Smooth muscle cell of trachea (primary cell): ENCODE data around the gene NUDT7. TPM values are rescaled to one million over a fixed set of nuclear protein-coding genes. Genes with fewer than 3 reads are reported as not detected.

Experiments used
- total RNA-seq: library from RNA; depleted of rRNA; stranded (reverse); fragments of >200 nt; gene quantifications from 2 replicates; pipeline ENCODE4 v1.2.1, GENCODE V29; 2014

The NUDT7 gene
- total RNA-seq = 9.6 and 10.6 TPM in 2 replicates

GRCh38 chr16:77722309-77723107 lies at the start of gene NUDT7:
Gene NUDT7 (plus strand): TSS chr16:77722514. CDS start chr16:77722583, 69 bp downstream.

GRCh38 chr16:77788181-77789084 lies 66.1 kb downstream of the NUDT7 start, which contains the start of gene VAT1L:
Gene VAT1L (plus strand): TSS chr16:77788564. CDS start chr16:77788683, 119 bp downstream.

Other genes starting within 250 kb of the NUDT7 start
- gene VAT1L, start 66.0 kb downstream of the NUDT7 start, total RNA-seq = 0.17 and 0.29 TPM in 2 replicates